HG03571 (cell line): ENCODE data around the gene LRRC43.
"Not testable (repeated sequence)": the region's sequence is repeated elsewhere in the genome, so short reads cannot be mapped to it uniquely, and the experiment has no call there.

Experiments
- ATAC-seq: cut with Tn5 transposase; IDR thresholded peaks from one replicate; pipeline ENCODE4 v1.9.1; 2021; ENCODE audit not compliant: unreplicated experiment

Gene LRRC43

DNA sequence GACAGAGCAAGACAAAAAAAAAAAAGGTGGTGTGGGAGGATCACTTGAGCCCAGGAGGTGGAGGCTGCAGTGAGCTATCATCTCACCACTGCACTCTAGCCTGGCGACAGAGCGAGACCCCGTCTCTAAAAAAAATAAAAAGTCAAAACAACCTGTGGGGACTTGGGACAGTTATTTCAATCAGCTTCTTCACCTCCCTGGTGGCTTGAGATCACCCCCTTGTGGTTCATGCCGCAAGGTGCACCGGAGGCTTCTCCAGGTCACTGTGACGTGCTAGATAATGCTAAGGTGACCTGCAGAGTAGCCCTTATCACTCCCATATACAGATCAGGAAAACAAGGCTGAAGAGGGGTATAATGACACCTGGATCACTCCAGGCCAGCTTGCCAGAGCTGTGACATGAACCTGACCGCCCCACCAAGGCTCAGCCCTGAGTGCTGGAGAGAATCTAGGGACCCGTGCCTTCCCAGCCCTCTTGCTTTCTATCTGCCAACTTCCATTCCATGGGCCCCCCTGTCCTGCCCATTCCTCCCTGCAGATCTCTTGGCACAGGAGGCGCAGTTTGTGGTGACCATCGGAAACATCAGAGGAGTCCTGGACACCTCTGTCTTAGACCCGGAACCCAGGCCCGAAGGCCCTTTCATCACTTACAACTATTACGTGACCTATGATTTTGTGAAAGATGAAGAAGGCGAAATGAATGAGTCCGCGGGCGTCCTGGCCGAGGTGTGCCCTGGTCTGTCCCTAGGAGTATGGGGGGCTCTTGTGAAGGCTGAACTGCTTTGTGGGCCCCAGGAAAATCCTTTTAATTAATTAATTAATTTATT lies 8.1 kb downstream of the LRRC43 start:
- ATAC-seq, result no peak

DNA sequence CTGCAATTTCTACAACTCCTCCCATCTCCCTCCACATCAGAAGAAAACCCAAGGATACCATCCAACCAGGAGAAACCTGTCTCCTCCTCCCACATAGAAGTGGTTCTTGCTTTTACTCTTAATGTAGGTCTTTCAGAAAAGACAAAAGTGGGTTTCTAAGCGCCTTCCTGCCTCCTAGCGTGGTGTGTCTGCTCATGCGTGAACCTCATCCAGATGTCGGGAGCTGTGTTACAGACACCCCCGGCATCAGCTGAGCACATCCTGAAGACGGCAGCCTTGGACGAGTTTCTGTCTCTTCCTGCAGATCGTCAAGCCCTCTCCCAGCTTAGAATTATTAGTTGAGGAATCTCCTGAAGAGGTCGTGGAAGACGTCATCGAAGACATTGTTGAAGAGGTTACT lies 9.5 kb downstream of the LRRC43 start:
- ATAC-seq, result no peak

DNA sequence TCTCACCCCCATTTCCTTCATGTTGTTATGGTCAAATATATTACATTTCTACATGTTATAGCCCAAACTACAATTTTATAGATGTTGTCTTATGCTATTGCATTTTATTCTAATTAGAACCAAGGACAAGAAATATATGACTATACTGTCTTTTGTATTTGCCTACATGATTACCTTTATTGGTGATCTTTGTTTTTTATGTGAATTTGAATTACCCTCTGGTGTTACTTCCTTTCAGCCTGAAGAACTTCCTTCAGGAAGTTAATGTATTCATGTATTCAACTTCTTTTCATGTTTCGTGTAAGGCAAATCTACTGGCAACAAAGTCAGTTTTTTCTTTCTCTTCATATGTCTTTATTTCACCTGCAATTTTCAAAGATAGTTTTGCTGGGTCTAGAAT lies 11.9 kb downstream of the LRRC43 start:
- ATAC-seq, result no peak

GRCh38 chr12:122195405-122195804 lies 12.5 kb downstream of the LRRC43 start:
- ATAC-seq, result no peak

DNA sequence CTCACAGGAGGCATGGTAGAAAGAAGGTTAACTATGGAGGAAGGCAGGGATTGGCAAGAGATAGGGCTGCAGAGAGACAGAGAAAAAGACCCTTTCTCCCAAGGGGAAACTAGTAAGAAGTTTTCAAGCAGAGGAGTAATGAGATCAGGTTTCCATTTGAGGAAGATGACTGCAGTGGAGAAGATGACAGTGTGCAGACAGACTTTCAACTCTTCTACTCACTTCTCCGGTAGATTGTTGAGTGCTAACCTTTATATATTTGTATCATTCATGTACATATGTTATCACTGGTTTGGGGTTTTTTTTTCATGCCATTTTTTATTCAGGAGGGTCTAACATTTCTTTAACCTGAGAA lies 14.7 kb downstream of the LRRC43 start:
- ATAC-seq, result no peak

DNA sequence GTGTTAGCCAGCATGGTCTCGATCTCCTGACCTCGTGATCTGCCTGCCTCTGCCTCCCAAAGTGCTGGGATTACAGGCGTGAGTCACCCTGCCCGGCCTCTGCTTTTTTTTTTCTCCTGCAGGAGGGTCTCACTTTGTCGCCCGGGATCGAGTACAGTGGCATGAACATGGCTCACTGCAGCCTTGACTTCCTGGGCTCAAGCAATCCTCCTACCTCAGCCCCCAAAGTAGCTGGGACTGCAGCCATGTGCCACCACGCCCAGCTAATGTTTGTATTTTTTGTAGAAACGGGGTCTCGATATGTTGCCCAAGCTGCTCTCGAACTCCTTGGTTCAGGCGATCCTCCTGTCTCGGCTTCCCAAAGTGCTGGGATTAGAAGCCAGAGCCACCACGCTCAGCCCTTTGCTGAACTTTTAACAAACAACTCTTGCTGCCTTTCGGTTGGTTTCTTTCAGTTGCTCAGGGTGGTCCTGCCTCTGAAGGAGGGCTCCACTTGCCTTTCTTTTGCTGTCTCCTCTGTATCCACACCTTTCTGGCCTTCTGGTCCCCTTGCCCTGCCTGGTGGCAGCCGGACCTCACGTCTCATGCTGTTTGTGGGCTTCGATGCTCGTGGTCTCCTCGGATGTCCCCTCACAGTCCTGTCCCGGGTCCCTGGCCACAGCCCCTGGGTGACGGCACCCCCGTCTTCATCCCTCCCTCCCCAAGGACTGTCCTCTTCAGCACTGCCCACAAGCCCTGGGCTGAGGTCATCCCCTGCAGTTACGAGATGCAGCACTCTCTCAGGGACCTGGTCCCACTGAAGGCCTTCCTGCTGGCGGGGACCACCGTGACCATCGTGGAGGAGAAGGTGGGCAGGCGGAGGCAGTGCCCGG lies 16.8 kb downstream of the LRRC43 start:
- no peak for ATAC-seq

- ATAC-seq, result no peak
Measured at GRCh38 chr12:122200541-122201175, 17.7 kb downstream of the LRRC43 start.

GRCh38 chr12:122201381-122201780 lies 18.5 kb downstream of the LRRC43 start:
- no peak for ATAC-seq

- no peak for ATAC-seq
Measured at GRCh38 chr12:122202017-122202416, 19.1 kb downstream of the LRRC43 start.

DNA sequence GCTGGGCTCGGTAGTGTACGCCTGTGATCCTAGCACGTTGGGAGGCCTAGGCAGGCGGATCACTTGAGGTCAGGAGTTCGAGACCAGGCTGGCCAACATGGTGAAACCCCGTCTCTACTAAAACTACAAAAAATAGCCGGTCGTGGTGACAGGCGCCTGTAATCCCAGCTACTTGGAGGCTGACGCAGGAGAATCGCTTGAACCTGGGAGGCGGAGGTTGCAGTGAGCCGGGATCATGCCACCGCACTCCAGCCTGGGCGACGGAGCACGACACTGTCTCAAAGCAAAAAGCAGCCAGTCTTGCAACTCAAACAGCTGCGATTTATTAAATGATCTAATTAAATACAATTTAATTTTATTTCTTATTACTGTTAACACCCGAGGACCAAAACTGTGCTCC lies 19.9 kb downstream of the LRRC43 start:
- ATAC-seq, result not testable (repeated sequence)

- ATAC-seq, result no peak
Measured at GRCh38 chr12:122203301-122204166, 20.6 kb downstream of the LRRC43 start, which contains the start of gene B3GNT4. Gene B3GNT4, plus strand, starts transcription at chr12:122203709. Its CDS starts 910 bp downstream, at chr12:122204619.

DNA sequence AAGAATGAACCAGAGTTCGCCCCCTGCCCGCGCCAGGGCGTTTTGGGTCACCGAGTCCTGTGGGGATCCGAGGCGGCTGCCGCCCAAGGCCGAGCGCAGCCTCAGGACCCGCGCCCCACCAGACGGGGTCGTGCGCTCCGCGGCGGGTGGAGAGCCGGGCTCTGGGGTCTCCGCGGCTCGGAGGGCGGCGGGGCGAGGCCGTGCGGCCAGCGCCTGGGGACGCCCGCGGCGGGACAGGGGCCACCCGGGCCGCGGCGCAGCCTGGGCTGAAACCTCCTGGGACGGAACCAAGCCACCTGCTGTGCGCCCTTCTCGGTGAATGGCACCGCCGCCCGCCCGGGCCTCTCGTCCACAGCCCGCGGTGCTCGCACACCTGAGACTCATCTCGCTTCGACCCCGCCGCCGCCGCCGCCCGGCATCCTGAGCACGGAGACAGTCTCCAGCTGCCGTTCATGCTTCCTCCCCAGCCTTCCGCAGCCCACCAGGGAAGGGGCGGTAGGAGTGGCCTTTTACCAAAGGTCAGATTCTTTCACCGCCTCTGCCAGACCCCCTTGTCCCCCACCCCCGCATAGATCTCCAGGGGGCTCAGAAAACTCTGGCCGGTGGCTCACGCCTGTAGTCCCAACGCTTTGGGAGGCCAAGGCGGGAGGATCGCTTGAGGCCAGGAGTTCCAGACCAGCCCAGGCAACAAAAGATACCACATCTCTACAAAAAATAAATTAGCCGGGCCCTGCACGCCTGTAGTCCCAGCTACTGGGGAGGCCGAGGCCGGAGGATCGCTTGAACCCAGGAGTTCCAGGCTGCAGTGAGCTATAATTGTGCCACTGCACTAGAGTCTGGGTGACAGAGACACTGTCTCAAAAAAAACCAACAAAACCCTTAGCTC lies 21.5 kb downstream of the LRRC43 start:
- no peak for ATAC-seq

- no peak for ATAC-seq
Measured at GRCh38 chr12:122205053-122205925, 22.4 kb downstream of the LRRC43 start.

GRCh38 chr12:122206111-122206881 lies 23.4 kb downstream of the LRRC43 start:
- no peak for ATAC-seq

GRCh38 chr12:122206976-122207375 lies 24.1 kb downstream of the LRRC43 start:
- no peak for ATAC-seq

GRCh38 chr12:122207391-122207790 lies 24.5 kb downstream of the LRRC43 start:
- ATAC-seq, result no peak

DNA sequence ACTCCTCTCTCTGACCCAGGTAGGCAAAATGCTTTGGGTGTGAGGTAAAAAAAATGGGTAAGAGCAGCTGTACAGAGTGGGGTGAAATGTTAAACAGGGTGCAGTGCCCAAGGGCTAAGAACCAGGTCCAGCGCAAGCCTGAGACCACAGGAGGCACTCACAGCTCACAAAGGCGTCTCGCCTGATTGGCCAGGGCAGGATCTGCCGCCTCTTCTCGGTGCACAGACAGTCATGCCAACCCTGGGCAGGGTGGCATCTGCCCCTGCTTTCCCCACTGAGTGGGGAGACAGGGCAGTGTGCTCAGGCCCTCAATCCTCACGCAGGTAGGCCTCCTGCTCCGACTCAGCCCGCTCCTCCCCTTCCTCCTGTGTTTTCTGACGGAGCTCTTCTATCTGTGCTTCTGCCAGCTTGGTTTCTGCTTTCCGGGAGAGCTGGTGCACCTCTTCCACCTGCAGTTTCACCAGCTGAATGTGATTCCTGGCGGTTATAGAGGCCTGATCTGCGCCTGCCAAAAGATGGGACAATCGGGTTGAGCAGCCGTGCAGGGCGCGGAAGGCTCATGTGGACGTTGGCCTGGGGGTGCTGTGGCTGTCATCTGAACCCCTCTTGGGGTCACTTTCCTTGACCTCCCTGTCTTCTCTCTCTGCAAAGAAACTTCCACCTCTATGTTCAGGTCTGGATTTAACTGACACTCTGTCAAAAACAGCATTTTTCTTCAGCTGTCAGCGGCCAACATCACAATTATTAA lies 25.3 kb downstream of the LRRC43 start:
- ATAC-seq, result no peak
